C4-2B (cell line): Measurements from ENCODE around the gene MN1.

ENCODE experiments used
- CTCF ChIP-seq: fragments of 450-650 bp; conservative IDR thresholded peaks from 2 replicates; pipeline ENCODE4 v1.5.1; 2017; ENCODE audit warnings: mild to moderate bottlenecking
- ZFX ChIP-seq: fragments of 450-650 bp; IDR thresholded peaks from 2 replicates; pipeline ENCODE4 v1.6.1; 2017

- TF ChIP-seq CTCF (no peak), ZFX (no peak)
Measured at GRCh38 chr22:27809226-27809603, 7.7 kb upstream of the MN1 start.
